GM21786 (cell line): ENCODE results near the gene MYCBP.
A peak's percentile ranks its signal among the peaks of the same experiment; 100 is the strongest.

Source experiments
- ATAC-seq: cut with Tn5 transposase; IDR thresholded peaks from one replicate; pipeline ENCODE4 v1.9.1; 2021; ENCODE audit not compliant: unreplicated experiment

MYCBP gene

GRCh38 chr1:38826886-38827285 lies 46.3 kb downstream of the MYCBP start:
- no peak for ATAC-seq

GRCh38 chr1:38826262-38826661 lies 46.9 kb downstream of the MYCBP start:
- ATAC-seq, result no peak

GRCh38 chr1:38820860-38821259 lies 52.3 kb downstream of the MYCBP start:
- no peak for ATAC-seq

GRCh38 chr1:38819516-38819915 lies 53.6 kb downstream of the MYCBP start:
- ATAC-seq, result no peak

GRCh38 chr1:38819040-38819439 lies 54.1 kb downstream of the MYCBP start:
- ATAC-seq, result no peak

- ATAC-seq, result no peak
Measured at GRCh38 chr1:38818175-38818976, 54.8 kb downstream of the MYCBP start.

- no peak for ATAC-seq
Measured at GRCh38 chr1:38817267-38818174, 55.6 kb downstream of the MYCBP start.

- peak; percentile 77 for ATAC-seq
Measured at GRCh38 chr1:38815903-38816627, 57.1 kb downstream of the MYCBP start.

- ATAC-seq, result no peak
Measured at GRCh38 chr1:38814984-38815464, 58.1 kb downstream of the MYCBP start.

GRCh38 chr1:38814444-38814983 lies 58.6 kb downstream of the MYCBP start:
- ATAC-seq, result no peak

- no peak for ATAC-seq
Measured at GRCh38 chr1:38812981-38813380, 60.2 kb downstream of the MYCBP start.
